ENCODE measurements around the gene AIFM2.

GRCh38 chr10:70164163-70164562 lies 31.5 kb upstream of the AIFM2 start:
- TF ChIP-seq LARP7 (IDR thresholded peaks at IDR 0.05) = no peak
- TF ChIP-seq EZH2 (IDR thresholded peaks at IDR 0.05; ENCODE audit: borderline replicate concordance, low read depth, low read length) = no peak
- no peak for TF ChIP-seq JUN (IDR thresholded peaks at IDR 0.05; ENCODE audit: borderline replicate concordance, low read depth, low read length)
- TF ChIP-seq JUN (CRISPR knock-in tag; IDR thresholded peaks at IDR 0.05; ENCODE audit: borderline replicate concordance) = no peak
- TF ChIP-seq HMG20A (CRISPR knock-in tag; conservative IDR thresholded peaks at IDR 0.05) = no peak
- no peak for TF ChIP-seq RFX5 (IDR thresholded peaks at IDR 0.05; ENCODE audit: low read depth, low read length)
- no peak for TF ChIP-seq POLR3G (IDR thresholded peaks at IDR 0.05; ENCODE audit: extremely low read depth, insufficient read length, insufficient replicate concordance)
- no peak for TF ChIP-seq SMC3 (conservative IDR thresholded peaks at IDR 0.05; ENCODE audit: insufficient read depth, low read depth, low read length)
- TF ChIP-seq MLX (CRISPR knock-in tag; conservative IDR thresholded peaks at IDR 0.05) = no peak
- no peak for TF ChIP-seq CEBPB (tag; IDR thresholded peaks at IDR 0.05)
- TF ChIP-seq ZBTB43 (CRISPR knock-in tag; IDR thresholded peaks at IDR 0.05) = no peak
- TF ChIP-seq CTCF (IDR thresholded peaks at IDR 0.05 in 2 of 3, conservative IDR thresholded peaks at IDR 0.05 in 1 of 3; ENCODE audit: insufficient read depth in 2 of 3, low read depth in 1 of 3, low read length in 3 of 3) = no peak
- TF ChIP-seq LCOR (CRISPR knock-in tag; IDR thresholded peaks at IDR 0.05) = no peak
- TF ChIP-seq MAFF (IDR thresholded peaks at IDR 0.05; ENCODE audit: low read length) = no peak
